Measurements from ENCODE around the gene SCN4B. TPM values are rescaled to one million over a fixed set of nuclear protein-coding genes. Genes with fewer than 3 reads are reported as not detected.

SCN4B gene
- total and polyA plus RNA-seq, 8 donors, result 0.61 to 2.9 (median 1.0) TPM

DNA sequence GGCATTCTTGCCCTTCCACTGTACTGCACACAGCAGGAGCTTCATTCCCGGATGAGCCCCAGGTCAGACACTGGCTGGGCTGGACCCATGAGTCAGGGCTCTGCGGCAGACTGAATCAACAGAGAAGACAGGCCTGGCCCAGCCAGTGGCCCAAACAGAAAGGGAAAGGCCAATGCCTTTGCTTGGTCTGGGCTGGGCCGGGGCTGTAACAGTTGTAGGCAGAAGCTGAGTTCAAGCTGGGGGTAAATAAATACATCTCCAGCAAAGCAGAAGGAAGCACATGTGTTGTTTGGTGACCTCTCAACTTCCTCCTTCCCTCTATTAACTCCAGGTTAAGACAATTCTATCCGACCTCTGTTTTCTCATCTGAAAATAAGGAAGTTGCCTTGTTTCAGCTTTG is 64.1 kb downstream of the SCN4B start:
- intact Hi-C loops (cut with DNase I), result no loop called here
- Histone ChIP-seq H3K27me3 (no peaks in the 10 kb centered on the region), H3K4me1 (no peaks in the 10 kb centered on the region), H3K27ac (no peak overlapping the region), H3K36me3 (no peaks in the 10 kb centered on the region), H3K4me3 (no peak overlapping the region), H3K9me3 (no peaks in the 10 kb centered on the region)
- TF ChIP-seq, protein P1, sequence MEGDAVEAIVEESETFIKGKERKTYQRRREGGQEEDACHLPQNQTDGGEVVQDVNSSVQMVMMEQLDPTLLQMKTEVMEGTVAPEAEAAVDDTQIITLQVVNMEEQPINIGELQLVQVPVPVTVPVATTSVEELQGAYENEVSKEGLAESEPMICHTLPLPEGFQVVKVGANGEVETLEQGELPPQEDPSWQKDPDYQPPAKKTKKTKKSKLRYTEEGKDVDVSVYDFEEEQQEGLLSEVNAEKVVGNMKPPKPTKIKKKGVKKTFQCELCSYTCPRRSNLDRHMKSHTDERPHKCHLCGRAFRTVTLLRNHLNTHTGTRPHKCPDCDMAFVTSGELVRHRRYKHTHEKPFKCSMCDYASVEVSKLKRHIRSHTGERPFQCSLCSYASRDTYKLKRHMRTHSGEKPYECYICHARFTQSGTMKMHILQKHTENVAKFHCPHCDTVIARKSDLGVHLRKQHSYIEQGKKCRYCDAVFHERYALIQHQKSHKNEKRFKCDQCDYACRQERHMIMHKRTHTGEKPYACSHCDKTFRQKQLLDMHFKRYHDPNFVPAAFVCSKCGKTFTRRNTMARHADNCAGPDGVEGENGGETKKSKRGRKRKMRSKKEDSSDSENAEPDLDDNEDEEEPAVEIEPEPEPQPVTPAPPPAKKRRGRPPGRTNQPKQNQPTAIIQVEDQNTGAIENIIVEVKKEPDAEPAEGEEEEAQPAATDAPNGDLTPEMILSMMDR (IDR thresholded peaks at IDR 0.05), result no peak
- 68 to 70% methylated on average over 4 of the region's 4 CpGs for WGBS, 2 donors
- DNase-seq (no peak), ATAC-seq (peak in 3 of 4 donors; percentile 69 to 84 (median 72)), FAIRE-seq (no peak)

DNA sequence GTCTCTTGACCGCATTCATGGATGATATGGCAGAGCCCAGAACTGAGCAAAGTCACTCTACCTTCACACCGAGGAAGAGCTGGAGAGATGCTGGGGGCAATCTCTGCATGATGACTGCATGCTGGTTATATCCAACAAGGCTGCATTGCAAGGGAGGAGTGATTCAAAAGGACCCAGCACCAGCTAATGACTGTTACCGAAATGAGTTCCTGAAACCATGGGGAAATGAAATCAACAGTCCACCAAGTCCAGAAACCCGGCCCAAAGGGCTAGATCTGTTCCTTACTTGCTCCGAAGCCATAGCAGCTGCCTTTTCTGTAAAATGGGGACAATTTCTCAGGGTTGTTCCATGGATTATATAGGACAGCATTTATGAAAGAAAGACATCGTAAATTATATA is 64.7 kb downstream of the SCN4B start:
- FAIRE-seq, result no peak
- WGBS, 2 donors, result 81 to 86% methylated on average over 6 of the region's 6 CpGs
- Histone ChIP-seq H3K27ac (no peak overlapping the region), H3K9me3 (no peaks in the 10 kb centered on the region), H3K4me1 (no peaks in the 10 kb centered on the region), H3K27me3 (no peaks in the 10 kb centered on the region), H3K4me3 (no peak overlapping the region), H3K36me3 (no peaks in the 10 kb centered on the region)
- no peak for DNase-seq
- no peak for ATAC-seq
- TF ChIP-seq, protein P1 (IDR thresholded peaks at IDR 0.05), result no peak
- intact Hi-C loops (cut with DNase I), result no loop called here

DNA sequence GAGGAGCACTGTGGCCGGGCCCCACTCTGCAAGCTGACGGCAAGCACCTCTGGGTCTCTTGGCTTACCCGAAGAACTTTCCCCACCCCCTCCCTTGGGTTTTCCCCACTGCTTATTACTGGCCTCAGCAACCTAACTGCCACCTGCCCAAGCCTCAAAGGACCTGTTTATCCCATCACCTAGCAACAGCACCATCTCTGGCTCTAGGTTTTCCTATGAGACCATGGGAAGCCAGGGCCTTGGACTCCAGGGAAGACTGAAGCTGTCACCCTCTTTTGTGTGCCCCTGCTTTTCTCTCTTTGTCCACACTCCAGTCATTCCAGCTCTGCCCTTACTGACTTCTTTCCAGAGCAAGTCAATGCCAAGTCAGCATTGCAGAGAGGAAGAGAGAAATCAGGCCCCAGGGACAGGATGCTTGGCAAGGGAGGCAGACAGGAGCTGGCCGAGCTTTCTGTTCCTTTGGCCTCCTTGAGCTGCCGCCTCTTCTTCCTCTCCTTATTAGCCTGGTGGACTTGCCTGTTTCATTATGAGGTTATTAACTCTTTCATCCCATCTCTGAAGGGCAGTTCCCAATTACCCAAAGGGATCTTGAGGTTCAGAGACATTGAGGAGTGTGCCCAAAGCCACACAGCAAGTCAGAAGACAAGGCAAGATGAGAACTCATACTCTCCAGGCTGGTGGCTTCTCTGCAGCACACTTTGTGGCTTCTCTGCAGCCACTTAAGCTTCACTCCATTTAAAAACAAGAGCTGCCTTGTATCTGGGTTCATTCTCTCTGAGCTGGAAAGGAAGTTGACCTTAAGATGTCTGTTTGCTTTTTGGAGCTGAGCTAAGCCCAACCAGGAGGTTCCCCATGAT is 65.5 kb downstream of the SCN4B start, which contains the start of gene SMIM35:
SMIM35 (minus strand) TSS at position 51 of the 856 bp plus-strand sequence. CDS start 206 bp downstream, outside the sequence.
- peak in 1 of 4 donors; percentile 13 for ATAC-seq
- Histone ChIP-seq H3K27me3 (no peaks in the 10 kb centered on the region), H3K27ac (no peak within 1 kb of the TSS), H3K36me3 (no peaks in the 10 kb centered on the region), H3K9me3 (no peaks in the 10 kb centered on the region), H3K4me1 (no peaks in the 10 kb centered on the region), H3K4me3 (no peak within 1 kb of the TSS)
- whole genome bisulfite sequencing, 2 donors, result 71 to 85% methylated on average over 5 of the region's 5 CpGs
- TF ChIP-seq, protein P1 (IDR thresholded peaks at IDR 0.05), result no peak
- intact Hi-C loops (cut with DNase I), result no loop called here
- no peak for FAIRE-seq
- no peak for DNase-seq

DNA sequence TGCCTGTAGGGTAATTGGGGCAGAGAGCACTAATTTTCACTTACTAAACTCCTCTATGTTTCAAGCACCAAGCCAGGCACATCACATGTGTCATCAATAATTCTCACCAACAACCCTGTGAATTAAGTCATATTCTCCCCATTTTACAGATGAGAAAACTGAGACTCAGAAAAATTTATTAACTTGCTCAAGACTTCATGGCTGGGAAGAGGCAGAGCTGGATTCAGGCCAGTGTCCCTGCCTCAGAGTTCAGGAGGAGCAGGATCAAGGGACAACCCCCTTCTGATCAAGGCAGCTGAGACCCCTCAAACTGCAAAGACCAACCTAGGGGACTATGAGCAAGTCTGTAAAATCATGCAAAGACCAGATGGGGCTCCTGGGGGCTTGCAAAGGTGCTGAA is 68.0 kb downstream of the SCN4B start:
- intact Hi-C loops (cut with DNase I), result no loop called here
- no peak for ATAC-seq
- no peaks in the 10 kb centered on the region for H3K27me3 ChIP-seq
- FAIRE-seq, result no peak
- no peaks in the 10 kb centered on the region for H3K36me3 ChIP-seq
- no peak overlapping the region for H3K27ac ChIP-seq
- DNase-seq, result no peak
- TF ChIP-seq, protein P1 (IDR thresholded peaks at IDR 0.05), result no peak
- H3K4me3 ChIP-seq, result no peak overlapping the region
- H3K9me3 ChIP-seq, result no peaks in the 10 kb centered on the region
- no peaks in the 10 kb centered on the region for H3K4me1 ChIP-seq

DNA sequence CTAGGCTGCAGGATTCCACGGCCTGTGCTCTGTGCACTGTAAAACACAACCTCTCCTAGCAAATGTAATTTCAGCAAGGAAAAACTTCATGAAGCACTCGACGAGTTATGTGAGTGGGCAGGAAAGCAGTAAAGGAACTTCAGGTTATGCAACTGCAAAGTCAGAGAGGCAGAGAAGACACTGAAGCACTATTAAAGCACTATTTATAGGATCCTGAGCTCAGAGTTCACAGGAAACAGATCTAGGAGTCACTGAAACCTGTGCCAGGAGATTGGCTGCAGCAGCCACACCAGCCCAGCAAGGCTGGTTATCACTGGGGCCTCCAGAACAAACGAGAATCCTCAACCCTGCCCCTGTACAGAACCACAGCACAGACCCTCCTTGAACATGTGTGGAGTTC is 68.4 kb downstream of the SCN4B start:
- TF ChIP-seq, protein P1 (IDR thresholded peaks at IDR 0.05), result no peak
- no peaks in the 10 kb centered on the region for H3K27me3 ChIP-seq
- H3K27ac ChIP-seq, result no peak overlapping the region
- H3K4me1 ChIP-seq, result no peaks in the 10 kb centered on the region
- H3K4me3 ChIP-seq, result no peak overlapping the region
- FAIRE-seq (no peak), DNase-seq (no peak), ATAC-seq (peak in 3 of 4 donors; percentile 27 to 57 (median 31))
- H3K9me3 ChIP-seq, result no peaks in the 10 kb centered on the region
- H3K36me3 ChIP-seq, result no peaks in the 10 kb centered on the region
- WGBS, 2 donors, result 34 to 42% methylated on average over 4 of the region's 4 CpGs
- intact Hi-C loops (cut with DNase I), result no loop called here
